OCI-LY3 (cell line): ENCODE results near the gene TRIO.

Experiments
- H2AFZ ChIP-seq: fragments of 200-600, 300-600 bp; shearing (Covaris generic); 2 replicates; pipeline ENCODE4 v1.6.0; 2014; ENCODE audit warnings: antibody characterized with exemption, low read depth, low read length
- H3K27ac ChIP-seq: fragments of 200-600, 300-600 bp; sonication (generic); 2 replicates; pipeline ENCODE4 v1.5.1; 2014; ENCODE audit warnings: mild to moderate bottlenecking, low read length, moderate library complexity, mixed read lengths
- H3K27me3 ChIP-seq: fragments of 200-600, 300-600 bp; sonication (generic); 2 replicates; pipeline ENCODE4 v1.6.1; 2014; ENCODE audit warnings: low read depth, low read length, mixed read lengths
- H3K36me3 ChIP-seq: fragments of 200-600, 300-600 bp; sonication (generic); replicated peaks from 2 replicates; pipeline ENCODE3; 2014; ENCODE audit warnings: low read depth, low read length, mixed read lengths
- H3K4me1 ChIP-seq: fragments of 300-600, 200-600 bp; sonication (generic); 2 replicates; pipeline ENCODE4 v1.6.1; 2014; ENCODE audit warnings: low read length, mixed read lengths
- H3K4me2 ChIP-seq: fragments of 200-600, 300-600 bp; sonication (generic); 2 replicates; pipeline ENCODE4 v1.6.1; 2014; ENCODE audit warnings: low read length, mixed read lengths
- H3K4me3 ChIP-seq: fragments of 300-600, 200-600 bp; sonication (generic); 2 replicates; pipeline ENCODE4 v1.5.1; 2014; ENCODE audit warnings: antibody characterized with exemption, mild to moderate bottlenecking, low read length, moderate library complexity
- H3K79me2 ChIP-seq: fragments of 300-600, 200-600 bp; shearing (Covaris generic); 2 replicates; pipeline ENCODE4 v1.6.1; 2014; ENCODE audit warnings: mild to moderate bottlenecking, low read length, mixed read lengths
- H3K9ac ChIP-seq: fragments of 300-600, 200-600 bp; shearing (Covaris generic); 2 replicates; pipeline ENCODE4 v1.6.0; 2014; ENCODE audit warnings: mild to moderate bottlenecking, low read length, moderate library complexity
- H3K9me3 ChIP-seq: fragments of 200-600, 300-600 bp; shearing (Covaris generic); 2 replicates; pipeline ENCODE4 v1.6.1; 2014; ENCODE audit warnings: low read length, mixed read lengths; ENCODE audit not compliant: insufficient read depth
- H4K20me1 ChIP-seq: fragments of 200-600, 300-600 bp; sonication (generic); 2 replicates; pipeline ENCODE4 v1.6.1; 2016; ENCODE audit warnings: low read length, mixed read lengths; ENCODE audit not compliant: insufficient read depth
- CTCF ChIP-seq: fragments of 200-600, 300-600 bp; sonication (generic); IDR thresholded peaks from 2 replicates; pipeline ENCODE4 v1.5.1; 2014; ENCODE audit warnings: antibody characterized with exemption, low read length, low read depth
- EZH2phosphoT487 ChIP-seq: fragments of 200-600 bp; shearing (Covaris generic); IDR thresholded peaks from 2 replicates; pipeline ENCODE4 v1.6.1; 2018; ENCODE audit warnings: antibody characterized with exemption, mixed run types, low read depth

Gene TRIO

DNA sequence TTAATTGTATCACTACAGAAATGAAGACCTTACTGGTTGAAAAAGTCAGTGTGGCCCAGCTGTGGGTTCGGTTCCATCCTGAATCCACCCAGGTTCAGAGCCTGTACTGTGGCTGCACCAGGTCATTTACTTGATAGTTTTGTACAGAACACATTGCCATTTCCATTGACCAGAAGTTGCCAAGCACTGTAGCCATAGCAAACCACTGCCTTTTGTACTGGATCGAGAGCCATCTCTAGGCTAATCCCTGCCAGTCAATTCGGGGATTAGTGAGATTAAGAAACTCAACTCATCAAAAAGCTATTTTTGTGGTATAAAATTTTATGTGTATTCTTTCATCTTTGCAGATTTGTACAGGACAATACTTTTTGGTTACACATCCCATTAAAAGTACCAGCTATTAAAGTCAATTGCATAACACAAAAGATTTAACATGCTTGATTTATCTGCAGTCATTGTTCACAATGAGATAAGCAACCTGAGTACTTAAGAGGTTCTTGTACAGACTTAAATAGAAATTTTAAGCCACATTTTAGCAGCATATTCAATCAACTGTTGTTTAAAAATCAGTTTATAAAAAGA, 329.9 kb downstream of the TRIO start:
- Histone ChIP-seq H3K4me1 (no peaks in the 10 kb centered on the region), H3K27me3 (peaks cover 8% of the 10 kb centered on the region; the same call in 1 of the 2 replicates), H4K20me1 (no peaks in the 10 kb centered on the region)

DNA sequence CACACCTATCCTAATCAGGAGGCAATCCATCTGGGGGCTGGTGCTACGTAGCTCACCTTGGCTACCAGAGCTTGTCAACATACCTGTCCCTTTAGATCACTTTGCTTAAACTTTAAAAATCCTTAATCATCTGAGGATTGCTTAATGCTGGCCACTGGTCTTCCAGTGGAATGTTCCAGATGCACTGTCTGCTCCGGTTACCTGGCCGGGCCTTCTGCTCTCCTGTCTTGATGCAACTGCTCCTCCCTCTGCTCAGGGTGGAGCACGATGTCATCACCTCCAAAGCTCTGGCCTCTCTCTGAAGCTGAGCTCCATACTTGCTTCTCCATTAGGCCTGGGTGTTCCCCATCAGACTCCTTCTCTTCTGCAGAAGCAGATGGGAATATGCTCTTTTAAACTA, 331.9 kb downstream of the TRIO start:
- no peaks in the 10 kb centered on the region for H3K79me2 ChIP-seq
- H3K36me3 ChIP-seq, result no peaks in the 10 kb centered on the region
- H3K4me3 ChIP-seq, result no peak overlapping the region
- no peak overlapping the region for H3K9ac ChIP-seq
- H3K27ac ChIP-seq, result no peak overlapping the region
- TF ChIP-seq CTCF (no peak), EZH2phosphoT487 (no peak)
- H3K4me2 ChIP-seq, result no peak overlapping the region
- H3K27me3 ChIP-seq, result peaks cover 4% of the 10 kb centered on the region; the same call in 1 of the 2 replicates
- H3K4me1 ChIP-seq, result no peaks in the 10 kb centered on the region
- no peaks in the 10 kb centered on the region for H4K20me1 ChIP-seq
- no peaks in the 10 kb centered on the region for H3K9me3 ChIP-seq
- H2AFZ ChIP-seq, result no peak overlapping the region

More for the DNA sequence above, 329.9 kb downstream of the TRIO start:
- H2AFZ ChIP-seq, result no peak overlapping the region
- no peaks in the 10 kb centered on the region for H3K9me3 ChIP-seq
- TF ChIP-seq CTCF (no peak), EZH2phosphoT487 (no peak)
- H3K27ac ChIP-seq, result no peak overlapping the region
- no peak overlapping the region for H3K4me3 ChIP-seq
- no peak overlapping the region for H3K9ac ChIP-seq
- no peaks in the 10 kb centered on the region for H3K36me3 ChIP-seq
- H3K4me2 ChIP-seq, result no peak overlapping the region
- no peaks in the 10 kb centered on the region for H3K79me2 ChIP-seq

DNA sequence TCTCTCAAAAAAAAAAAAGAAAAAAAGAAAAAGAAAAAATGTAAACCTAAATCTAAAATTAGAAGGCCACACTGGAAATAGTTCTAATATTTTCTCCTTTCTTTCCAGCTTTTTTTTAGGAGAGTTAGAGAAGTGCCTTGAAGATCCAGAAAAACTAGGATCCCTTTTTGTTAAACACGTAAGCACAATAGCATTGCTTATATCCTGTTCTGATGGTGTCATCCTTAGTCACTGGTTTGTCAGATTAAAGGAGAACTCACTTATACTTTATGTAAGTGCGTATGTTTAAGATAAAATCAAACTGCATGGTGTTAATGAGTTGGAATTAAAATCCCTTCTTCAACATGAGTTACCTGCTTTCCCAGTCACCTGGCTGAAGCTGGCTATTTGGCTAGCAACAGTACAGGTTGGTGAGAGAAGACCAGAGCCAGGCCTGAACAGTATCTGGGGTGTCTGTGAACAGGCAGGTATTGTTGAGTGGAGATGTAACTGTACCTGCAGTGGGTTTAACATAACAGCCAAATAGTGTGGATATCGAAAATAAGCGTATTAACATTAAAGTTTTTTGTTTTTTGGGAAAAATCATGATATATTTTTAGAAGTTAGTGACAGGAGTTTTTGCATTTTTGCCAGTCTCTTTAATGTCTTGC, 333.8 kb downstream of the TRIO start:
- H3K9ac ChIP-seq, result no peak overlapping the region
- H3K4me2 ChIP-seq, result no peak overlapping the region
- no peaks in the 10 kb centered on the region for H3K79me2 ChIP-seq
- H3K27me3 ChIP-seq, result no peaks in the 10 kb centered on the region
- H3K9me3 ChIP-seq, result no peaks in the 10 kb centered on the region
- no peaks in the 10 kb centered on the region for H4K20me1 ChIP-seq
- no peak overlapping the region for H3K27ac ChIP-seq
- H3K36me3 ChIP-seq, result no peaks in the 10 kb centered on the region
- no peak overlapping the region for H3K4me3 ChIP-seq
- H2AFZ ChIP-seq, result no peak overlapping the region
- no peaks in the 10 kb centered on the region for H3K4me1 ChIP-seq
- TF ChIP-seq CTCF, result no peak
- TF ChIP-seq EZH2phosphoT487, result no peak

DNA sequence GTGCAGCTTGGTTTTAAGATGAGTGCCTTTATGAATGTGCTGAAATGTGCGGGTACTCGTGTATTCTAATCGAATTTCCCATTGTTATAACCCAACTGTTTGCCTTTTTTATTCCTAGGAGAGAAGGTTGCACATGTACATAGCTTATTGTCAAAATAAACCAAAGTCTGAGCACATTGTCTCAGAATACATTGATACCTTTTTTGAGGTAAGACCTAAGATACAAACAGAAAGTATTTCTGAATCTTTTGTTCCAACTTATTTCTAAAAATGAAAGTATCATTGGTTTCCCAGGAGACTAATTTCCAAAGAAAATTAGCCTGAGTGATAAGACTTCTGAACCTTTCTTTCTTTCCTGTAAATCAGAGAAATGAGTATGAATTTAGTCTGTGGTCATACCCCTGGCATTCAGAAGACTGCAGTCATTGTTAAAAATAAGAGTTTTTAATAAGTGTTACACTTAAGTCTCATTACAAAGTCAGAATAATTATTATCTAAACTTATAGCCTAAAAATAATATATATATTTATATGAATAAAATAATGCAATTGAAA, 336.1 kb downstream of the TRIO start:
- TF ChIP-seq CTCF (no peak), EZH2phosphoT487 (no peak)
- H3K36me3 ChIP-seq, result no peaks in the 10 kb centered on the region
- no peaks in the 10 kb centered on the region for H3K79me2 ChIP-seq

More for the DNA sequence above, 336.1 kb downstream of the TRIO start:
- Histone ChIP-seq H2AFZ (no peak overlapping the region), H3K9ac (no peak overlapping the region), H3K27me3 (no peaks in the 10 kb centered on the region), H3K9me3 (no peaks in the 10 kb centered on the region), H4K20me1 (no peaks in the 10 kb centered on the region), H3K4me1 (no peaks in the 10 kb centered on the region), H3K27ac (no peak overlapping the region), H3K4me3 (no peak overlapping the region), H3K4me2 (no peak overlapping the region)
